Suprapubic skin (tissue), 3 donors: ENCODE data around the gene STX8.

Experiments
- CTCF ChIP-seq, 2 donors: fragments of 200-600 bp in 1 of 2; fragments of 450-650 bp in 1 of 2; sonication (generic) in 1 of 2; IDR thresholded peaks; one replicate each; pipeline ENCODE4 v1.5.1; 2016 to 2019; ENCODE audit warnings: antibody characterized with exemption in 2 of 2, mild to moderate bottlenecking in 1 of 2, moderate library complexity in 1 of 2
- POLR2AphosphoS5 ChIP-seq, 3 donors: sonication (generic); formaldehyde crosslinking; IDR thresholded peaks; one replicate each; pipeline ENCODE4 v1.6.1; 2017; ENCODE audit warnings: antibody characterized with exemption in 3 of 3

- TF ChIP-seq CTCF (IDR thresholded peaks at IDR 0.05) (no peak), POLR2AphosphoS5 (IDR thresholded peaks at IDR 0.05) (no peak)
These were observed 118.6 kb downstream of the STX8 start for GRCh38 chr17:9457005-9457404.
